K562 (cell line): ENCODE results near the gene FGF21. TPM values are rescaled to one million over a fixed set of nuclear protein-coding genes. Genes with fewer than 3 reads are reported as not detected.

Source experiments
- ATF3 ChIP-seq, 2 experiments: fragments of 450-650 bp in 1 of 2; sonication (generic) in 1 of 2; formaldehyde crosslinking in 1 of 2; IDR thresholded peaks in 1 of 2; conservative IDR thresholded peaks in 1 of 2; 2 replicates each; pipeline versions ENCODE4 v1.6.1 to v1.8.1; 2016 to 2023; ENCODE audit warnings: mild to moderate bottlenecking in 2 of 2, moderate library complexity in 2 of 2, inconsistent platforms in 1 of 2, missing genetic modification reagents in 1 of 2
- BACH1 ChIP-seq: fragments of 200-800 bp; sonication (Bioruptor generic); IDR thresholded peaks from 2 replicates; pipeline ENCODE4 v1.6.1; 2016; ENCODE audit warnings: missing genetic modification characterization, missing compliant biosample characterization
- BCL6 ChIP-seq: fragments of 250-450 bp; sonication (Bioruptor Pico); IDR thresholded peaks from 2 replicates; pipeline ENCODE4 v1.4.0; 2020
- ELF2 ChIP-seq: fragments of 250-450 bp; sonication (Bioruptor Pico); IDR thresholded peaks from 2 replicates; pipeline ENCODE4 v1.5.0; 2021; ENCODE audit warnings: mild to moderate bottlenecking
- HDAC1 ChIP-seq, 2 experiments: fragments of 450-650 bp; IDR thresholded peaks; 2 replicates each; pipeline ENCODE4 v1.6.1; 2016 to 2017; ENCODE audit warnings: inconsistent platforms in 1 of 2, mild to moderate bottlenecking in 1 of 2, moderate library complexity in 1 of 2
- HOXB6 ChIP-seq: fragments of 250-450 bp; sonication (Bioruptor Pico); IDR thresholded peaks from 2 replicates; pipeline ENCODE4 v1.5.1; 2022; ENCODE audit warnings: mild to moderate bottlenecking, borderline replicate concordance
- IFI16 ChIP-seq: fragments of 250-450 bp; sonication (Bioruptor Pico); IDR thresholded peaks from 2 replicates; pipeline ENCODE4 v2.1.2; 2022; ENCODE audit warnings: mild to moderate bottlenecking, inconsistent platforms
- MNT ChIP-seq, 2 experiments: fragments of 450-650 bp; conservative IDR thresholded peaks; 2 replicates each; pipeline ENCODE4 v1.6.1; 2017; ENCODE audit warnings: mild to moderate bottlenecking in 2 of 2, moderate library complexity in 2 of 2
- NFYB ChIP-seq: IDR thresholded peaks from 2 replicates; pipeline ENCODE4 v1.6.1; 2011; ENCODE audit warnings: mild to moderate bottlenecking, moderate library complexity; ENCODE audit not compliant: insufficient read length; ENCODE audit errors: extremely low read depth
- POLR2A ChIP-seq: fragments of 450-650 bp; conservative IDR thresholded peaks from 2 replicates; pipeline ENCODE4 v1.6.1; 2016
- POLR2AphosphoS2 ChIP-seq: IDR thresholded peaks from 2 replicates; pipeline ENCODE4 v1.6.1; 2012; ENCODE audit warnings: low read length, improper control_type of control experiment
- PRDM10 ChIP-seq: fragments of 450-650 bp; IDR thresholded peaks from 2 replicates; pipeline ENCODE4 v1.6.1; 2018; ENCODE audit not compliant: partially characterized antibody
- PTTG1 ChIP-seq: fragments of 450-650 bp; IDR thresholded peaks from 2 replicates; pipeline ENCODE4 v1.6.1; 2016; ENCODE audit warnings: low read depth, mild to moderate bottlenecking, missing genetic modification characterization, missing compliant biosample characterization
- RBBP5 ChIP-seq: fragments of 200-600 bp; sonication (generic); IDR thresholded peaks from 2 replicates; pipeline ENCODE4 v1.6.1; 2012; ENCODE audit warnings: borderline replicate concordance, mild to moderate bottlenecking, low read length, control low read depth, inconsistent platforms; ENCODE audit not compliant: insufficient read depth, poor library complexity, severe bottlenecking
- ZBTB11 ChIP-seq, 3 experiments: fragments of 200-800 bp in 1 of 3; fragments of 250-450 bp in 1 of 3; fragments of 450-650 bp in 1 of 3; sonication (Bioruptor Pico) in 1 of 3; sonication (Bioruptor generic) in 1 of 3; formaldehyde crosslinking in 1 of 3; IDR thresholded peaks; 2 replicates each; pipeline versions ENCODE4 v1.6.1 to v1.8.0; 2016 to 2022; ENCODE audit warnings: mild to moderate bottlenecking in 2 of 3, missing genetic modification characterization in 2 of 3, missing compliant biosample characterization in 1 of 3, moderate library complexity in 1 of 3
- ZSCAN29 ChIP-seq: fragments of 450-650 bp; IDR thresholded peaks from 2 replicates; pipeline ENCODE4 v1.6.1; 2017
- polyA plus RNA-seq, 8 experiments: library from polyadenylated mRNA; depleted of rRNA in 4 of 8; stranded (reverse) in 5 of 8; unstranded in 3 of 8; fragments of >200 nt; fragmentation: Nextera tagmentation in 2 of 8; fragmentation: Illumina TruSeq in 1 of 8; extraction: Ambion mirVana in 2 of 8; extraction: Trizol in 1 of 8; gene quantifications; 2 replicates each; pipeline versions ENCODE4 v1.2.1 to v1.2.3, GENCODE V29; 2011 to 2014; ENCODE audit warnings: inconsistent platforms in 1 of 8, missing spikeins in 1 of 8
- total RNA-seq, 7 experiments: library from RNA; depleted of rRNA in 6 of 7; stranded (reverse); fragments of >200 nt in 6 of 7; fragmentation: Illumina TruSeq in 2 of 7; extraction: Trizol in 2 of 7; gene quantifications; 2 replicates each; pipeline versions ENCODE4 v1.2.1 to v1.2.3, GENCODE V29; 2011 to 2021; ENCODE audit warnings: low replicate concordance in 1 of 7

FGF21 gene
- total and polyA plus RNA-seq, 9 of the 15 experiments (the other 6 are each of a cell fraction or from before 2014, with no cell fraction given) = 0.04 to 0.77 (median 0.09) TPM; not detected in 6

GRCh38 chr19:48746738-48747575 lies 8.4 kb upstream of the FGF21 start, which contains the start of gene IZUMO1 (continued):
- TF ChIP-seq ZBTB11 (CRISPR knock-in tag; IDR thresholded peaks at IDR 0.05) (peak in 1 of 3 experiments; percentile 75; a peak in 2 of 6 replicates), PTTG1 (tag) (no peak), HOXB6 (no peak), BACH1 (tag) (peak; percentile 61; the same call in 1 of the 2 replicates), PRDM10 (no peak), ELF2 (CRISPR knock-in tag) (no peak), POLR2AphosphoS2 (0 out of 2 replicates have a peak, but pooled peaks have one; percentile 43), ZSCAN29 (no peak), RBBP5 (peak; percentile 8), MNT (conservative IDR thresholded peaks at IDR 0.05) (peak; percentile 32 to 60; a peak in 3 of 4 replicates), NFYB (peak; percentile 89), POLR2A (peak; percentile 58; the same call in 1 of the 2 replicates), IFI16 (no peak), HDAC1 (IDR thresholded peaks at IDR 0.05) (0 out of 4 replicates have a peak, but pooled peaks of 1 of the 2 experiments have one; percentile 38), ATF3 (IDR thresholded peaks at IDR 0.05) (peak; percentile 88), ATF3 (CRISPR knock-in tag; conservative IDR thresholded peaks at IDR 0.05) (no peak), BCL6 (no peak)
